Measurements from ENCODE around the gene LCORL. TPM values are rescaled to one million over a fixed set of nuclear protein-coding genes. Genes with fewer than 3 reads are reported as not detected.

Gene LCORL
- total RNA-seq, 1 donor from 2014 or later, result 10.3 TPM

- H3K27me3 ChIP-seq (ENCODE audit: insufficient read depth, low read length), result no peaks in the 10 kb centered on the region
- H3K79me2 ChIP-seq (ENCODE audit: insufficient read depth, low read length), result no peaks in the 10 kb centered on the region
- no peak for FAIRE-seq
Measured at GRCh38 chr4:18063079-18063478, 41.5 kb upstream of the LCORL start.

GRCh38 chr4:18057821-18058533, 36.4 kb upstream of the LCORL start:
- TF ChIP-seq EZH2 (IDR thresholded peaks at IDR 0.05; ENCODE audit: insufficient read depth, low read length), result no peak
- no peak for TF ChIP-seq CTCF (IDR thresholded peaks at IDR 0.05; ENCODE audit: insufficient read depth, low read depth, low read length)
- no peak overlapping the region for H3K27ac Mint-ChIP-seq (ENCODE audit: unreplicated experiment)
- Histone ChIP-seq H3K4me1 (ENCODE audit: insufficient read depth, low read length) (no peaks in the 10 kb centered on the region), H3K79me2 (ENCODE audit: insufficient read depth, low read length) (no peaks in the 10 kb centered on the region), H3K27me3 (ENCODE audit: insufficient read depth, low read length) (no peaks in the 10 kb centered on the region), H3K27ac (ENCODE audit: low read depth, low read length) (no peak overlapping the region), H4K20me1 (ENCODE audit: insufficient read depth, low read length) (no peaks in the 10 kb centered on the region), H3K4me2 (ENCODE audit: low read length) (no peak overlapping the region), H3K4me3 (ENCODE audit: insufficient read depth, low read depth, low read length) (no peak overlapping the region), H3K9me3 (ENCODE audit: insufficient read depth, low read depth, low read length) (no peaks in the 10 kb centered on the region), H3K36me3 (ENCODE audit: insufficient read depth, low read length) (no peaks in the 10 kb centered on the region), H2AFZ (ENCODE audit: low read depth, low read length) (no peak overlapping the region), H3K9ac (ENCODE audit: low read length) (no peak overlapping the region)
- H3K4me3 Mint-ChIP-seq (ENCODE audit: unreplicated experiment), result no peak overlapping the region
- FAIRE-seq, result no peak
- peaks cover 2% of the 10 kb centered on the region for H3K9me3 Mint-ChIP-seq (ENCODE audit: unreplicated experiment)
- H3K36me3 Mint-ChIP-seq (ENCODE audit: low read depth, unreplicated experiment), result no peaks in the 10 kb centered on the region
- no peak for DNase-seq (ENCODE audit: low read depth)
- H3K27me3 Mint-ChIP-seq (ENCODE audit: low read depth, unreplicated experiment), result peaks cover 4% of the 10 kb centered on the region
- H3K4me1 Mint-ChIP-seq (ENCODE audit: low read depth, unreplicated experiment), result peaks cover 2% of the 10 kb centered on the region

More at GRCh38 chr4:18063079-18063478, 41.5 kb upstream of the LCORL start:
- no peaks in the 10 kb centered on the region for H4K20me1 ChIP-seq (ENCODE audit: insufficient read depth, low read length)
- TF ChIP-seq CTCF (IDR thresholded peaks at IDR 0.05; ENCODE audit: insufficient read depth, low read depth, low read length), result no peak
- no peak overlapping the region for H3K4me3 ChIP-seq (ENCODE audit: insufficient read depth, low read depth, low read length)
- H3K27ac Mint-ChIP-seq (ENCODE audit: unreplicated experiment), result no peak overlapping the region
- H3K36me3 ChIP-seq (ENCODE audit: insufficient read depth, low read length), result no peaks in the 10 kb centered on the region
- no peaks in the 10 kb centered on the region for H3K36me3 Mint-ChIP-seq (ENCODE audit: low read depth, unreplicated experiment)
- no peak overlapping the region for H3K4me2 ChIP-seq (ENCODE audit: low read length)
- H3K27me3 Mint-ChIP-seq (ENCODE audit: low read depth, unreplicated experiment), result peaks cover 2% of the 10 kb centered on the region
- no peak for DNase-seq (ENCODE audit: low read depth)
- H3K9me3 ChIP-seq (ENCODE audit: insufficient read depth, low read depth, low read length), result no peaks in the 10 kb centered on the region
- no peaks in the 10 kb centered on the region for H3K4me1 ChIP-seq (ENCODE audit: insufficient read depth, low read length)
- H3K27ac ChIP-seq (ENCODE audit: low read depth, low read length), result no peak overlapping the region
- H2AFZ ChIP-seq (ENCODE audit: low read depth, low read length), result no peak overlapping the region
- H3K9ac ChIP-seq (ENCODE audit: low read length), result no peak overlapping the region
- peaks cover 5% of the 10 kb centered on the region for H3K9me3 Mint-ChIP-seq (ENCODE audit: unreplicated experiment)
- no peak overlapping the region for H3K4me3 Mint-ChIP-seq (ENCODE audit: unreplicated experiment)
- no peaks in the 10 kb centered on the region for H3K4me1 Mint-ChIP-seq (ENCODE audit: low read depth, unreplicated experiment)

GRCh38 chr4:18056030-18056429, 34.5 kb upstream of the LCORL start:
- H3K27me3 ChIP-seq (ENCODE audit: insufficient read depth, low read length), result no peaks in the 10 kb centered on the region
- H3K27ac Mint-ChIP-seq (ENCODE audit: unreplicated experiment), result no peak overlapping the region
- DNase-seq (ENCODE audit: low read depth), result no peak
- no peak overlapping the region for H3K27ac ChIP-seq (ENCODE audit: low read depth, low read length)
- H3K4me2 ChIP-seq (ENCODE audit: low read length), result no peak overlapping the region
- H3K27me3 Mint-ChIP-seq (ENCODE audit: low read depth, unreplicated experiment), result peaks cover 4% of the 10 kb centered on the region
- H3K9me3 ChIP-seq (ENCODE audit: insufficient read depth, low read depth, low read length), result no peaks in the 10 kb centered on the region
- H3K79me2 ChIP-seq (ENCODE audit: insufficient read depth, low read length), result no peaks in the 10 kb centered on the region
- TF ChIP-seq CTCF (IDR thresholded peaks at IDR 0.05; ENCODE audit: insufficient read depth, low read depth, low read length) (no peak), EZH2 (IDR thresholded peaks at IDR 0.05; ENCODE audit: insufficient read depth, low read length) (no peak)
- no peaks in the 10 kb centered on the region for H3K4me1 ChIP-seq (ENCODE audit: insufficient read depth, low read length)
- H3K4me3 ChIP-seq (ENCODE audit: insufficient read depth, low read depth, low read length), result no peak overlapping the region
- no peaks in the 10 kb centered on the region for H3K36me3 ChIP-seq (ENCODE audit: insufficient read depth, low read length)
- H2AFZ ChIP-seq (ENCODE audit: low read depth, low read length), result no peak overlapping the region
- no peak overlapping the region for H3K4me3 Mint-ChIP-seq (ENCODE audit: unreplicated experiment)
- H3K9ac ChIP-seq (ENCODE audit: low read length), result no peak overlapping the region
- no peaks in the 10 kb centered on the region for H3K9me3 Mint-ChIP-seq (ENCODE audit: unreplicated experiment)
- H3K36me3 Mint-ChIP-seq (ENCODE audit: low read depth, unreplicated experiment), result no peaks in the 10 kb centered on the region
- no peaks in the 10 kb centered on the region for H4K20me1 ChIP-seq (ENCODE audit: insufficient read depth, low read length)
- FAIRE-seq, result no peak
- peaks cover 2% of the 10 kb centered on the region for H3K4me1 Mint-ChIP-seq (ENCODE audit: low read depth, unreplicated experiment)
